DOHH2 (cell line): ENCODE data around the gene UBR7.

Experiments
- H3F3A ChIP-seq: fragments of 200-600 bp; sonication (generic), shearing (Covaris generic); 2 replicates; pipeline ENCODE4 v1.6.0; 2016; ENCODE audit warnings: antibody characterized with exemption, mild to moderate bottlenecking; ENCODE audit not compliant: control insufficient read depth, insufficient read depth
- H3K27ac ChIP-seq: fragments of 200-600 bp; sonication (generic); 2 replicates; pipeline ENCODE4 v1.5.1; 2014; ENCODE audit warnings: low read depth, mild to moderate bottlenecking, low read length, moderate library complexity
- H3K27me3 ChIP-seq: fragments of 200-600 bp; sonication (generic); 2 replicates; pipeline ENCODE4 v1.6.1; 2014; ENCODE audit warnings: mild to moderate bottlenecking, low read length, mixed read lengths; ENCODE audit not compliant: control insufficient read depth
- H3K36me3 ChIP-seq: fragments of 200-600 bp; sonication (generic); 2 replicates; pipeline ENCODE4 v1.6.1; 2014; ENCODE audit warnings: mild to moderate bottlenecking, low read length, moderate library complexity, mixed read lengths; ENCODE audit not compliant: control insufficient read depth
- H3K4me1 ChIP-seq: fragments of 200-600 bp; sonication (generic); 2 replicates; pipeline ENCODE4 v1.6.1; 2014; ENCODE audit warnings: mild to moderate bottlenecking, low read length, mixed read lengths; ENCODE audit not compliant: control insufficient read depth
- H3K4me2 ChIP-seq: fragments of 200-600 bp; sonication (generic); 2 replicates; pipeline ENCODE4 v1.6.0; 2014; ENCODE audit warnings: mild to moderate bottlenecking, low read length, moderate library complexity
- H3K4me3 ChIP-seq: fragments of 200-600 bp; sonication (generic); 2 replicates; pipeline ENCODE4 v1.5.1; 2014; ENCODE audit warnings: mild to moderate bottlenecking, low read length, mixed read lengths
- H3K79me2 ChIP-seq: fragments of 200-600 bp; sonication (generic); 2 replicates; pipeline ENCODE4 v1.6.1; 2014; ENCODE audit warnings: mild to moderate bottlenecking, low read length, mixed read lengths; ENCODE audit not compliant: control insufficient read depth
- H3K9me2 ChIP-seq: fragments of 200-600 bp; sonication (generic); replicated peaks from 2 replicates; pipeline ENCODE4 v1.6.1; 2014; ENCODE audit warnings: mild to moderate bottlenecking, low read length, mixed read lengths; ENCODE audit not compliant: control insufficient read depth
- H3K9me3 ChIP-seq: fragments of 200-600 bp; sonication (generic); 2 replicates; pipeline ENCODE4 v1.6.1; 2014; ENCODE audit warnings: antibody characterized with exemption, low read length, mixed read lengths; ENCODE audit not compliant: control insufficient read depth, insufficient read depth
- H4K20me1 ChIP-seq: fragments of 200-600 bp; sonication (generic); 2 replicates; pipeline ENCODE4 v1.6.0; 2014; ENCODE audit warnings: low read depth, mild to moderate bottlenecking, antibody characterized with exemption, low read length, moderate library complexity; ENCODE audit not compliant: control insufficient read depth, insufficient read depth
- CTCF ChIP-seq: fragments of 200-600 bp; sonication (generic); IDR thresholded peaks from one replicate; pipeline ENCODE4 v1.5.1; 2014; ENCODE audit warnings: antibody characterized with exemption, mild to moderate bottlenecking, low read depth, low read length; ENCODE audit not compliant: poor library complexity, severe bottlenecking
- EZH2phosphoT487 ChIP-seq: fragments of 200-600 bp; sonication (generic); IDR thresholded peaks from 2 replicates; pipeline ENCODE4 v1.6.1; 2017; ENCODE audit warnings: borderline replicate concordance, mild to moderate bottlenecking, antibody characterized with exemption, low read length, moderate library complexity, mixed read lengths

Gene UBR7

GRCh38 chr14:93199031-93199430 is 8.0 kb upstream of the UBR7 start:
- H3K36me3 ChIP-seq = peaks cover 50% of the 10 kb centered on the region
- H3K9me2 ChIP-seq = no peaks in the 10 kb centered on the region
- H3K9me3 ChIP-seq = no peaks in the 10 kb centered on the region
- peaks cover 12% of the 10 kb centered on the region for H3F3A ChIP-seq
- no peak for TF ChIP-seq CTCF
- no peak for TF ChIP-seq EZH2phosphoT487
- H3K27ac ChIP-seq = no peak overlapping the region
- no peak overlapping the region for H3K4me3 ChIP-seq
- H3K27me3 ChIP-seq = no peaks in the 10 kb centered on the region
- H3K79me2 ChIP-seq = peaks cover 34% of the 10 kb centered on the region
- H3K4me2 ChIP-seq = no peak overlapping the region
- peaks cover 9% of the 10 kb centered on the region; the same call in 1 of the 2 replicates for H4K20me1 ChIP-seq
- peaks cover 21% of the 10 kb centered on the region for H3K4me1 ChIP-seq

- no peaks in the 10 kb centered on the region for H3K27me3 ChIP-seq
Measured at GRCh38 chr14:93200553-93200952, 6.5 kb upstream of the UBR7 start.

GRCh38 chr14:93201155-93201704 is 5.8 kb upstream of the UBR7 start:
- Histone ChIP-seq H3K4me3 (no peak overlapping the region), H3K79me2 (peaks cover 56% of the 10 kb centered on the region), H3K27ac (no peak overlapping the region), H4K20me1 (peaks cover 20% of the 10 kb centered on the region; the same call in 1 of the 2 replicates), H3K9me3 (no peaks in the 10 kb centered on the region), H3F3A (peaks cover 18% of the 10 kb centered on the region), H3K4me1 (peaks cover 29% of the 10 kb centered on the region), H3K36me3 (peaks cover 59% of the 10 kb centered on the region), H3K4me2 (no peak overlapping the region), H3K27me3 (no peaks in the 10 kb centered on the region), H3K9me2 (no peaks in the 10 kb centered on the region)
- no peak for TF ChIP-seq EZH2phosphoT487
- no peak for TF ChIP-seq CTCF

More at GRCh38 chr14:93200553-93200952, 6.5 kb upstream of the UBR7 start:
- Histone ChIP-seq H3K4me2 (no peak overlapping the region), H4K20me1 (peaks cover 17% of the 10 kb centered on the region; the same call in 1 of the 2 replicates), H3K36me3 (peaks cover 59% of the 10 kb centered on the region), H3K4me1 (peaks cover 33% of the 10 kb centered on the region), H3K9me3 (no peaks in the 10 kb centered on the region), H3F3A (peaks cover 12% of the 10 kb centered on the region), H3K4me3 (no peak overlapping the region), H3K9me2 (no peaks in the 10 kb centered on the region), H3K79me2 (peaks cover 49% of the 10 kb centered on the region), H3K27ac (no peak overlapping the region)
- TF ChIP-seq CTCF (no peak), EZH2phosphoT487 (no peak)
